K562 (cell line): Measurements from ENCODE around the gene NUAK2. TPM values are rescaled to one million over a fixed set of nuclear protein-coding genes. Genes with fewer than 3 reads are reported as not detected.

ENCODE experiments used
- ATAC-seq: fragments of 200-7000 bp; cut with Tn5 transposase; 3 replicates; pipeline ENCODE4 v1.9.1; 2020; ENCODE audit warnings: moderate library complexity
- BruUV-seq: library from RNA; stranded (reverse); fragments of 400-500 nt; replicated peaks from 2 replicates; lab custom pipeline; 2021; lab: Mats Ljungman, UMichigan
- CTCF ChIA-PET: fragments of 300-600 bp; formaldehyde crosslinking; extraction: SDS; loops from one replicate; lab custom pipeline; 2021; ENCODE audit warnings: low intra/inter-chr PET ratio; lab: Yijun Ruan, JAX
- POLR2A ChIA-PET: fragments of 300-600, 350-650 bp; sonication (Branson Sonifier 250); formaldehyde crosslinking; extraction: SDS; loops from one replicate; lab custom pipeline; 2021; ENCODE audit warnings: antibody characterized with exemption, inconsistent platforms; lab: Yijun Ruan, JAX
- DNase-seq, 4 experiments: peaks; one replicate each; pipeline versions ENCODE4 v3.0.0 to v3.0.0-alpha.2; 2011 to 2018; ENCODE audit warnings: low spot score in 3 of 4, mixed read lengths in 3 of 4; ENCODE audit errors: extremely low read depth in 1 of 4
- FAIRE-seq: peaks from 2 replicates; lab custom pipeline; 2011; peaks lifted over from hg19 to GRCh38; lab: Jason Lieb, UNC
- H2AFZ ChIP-seq: 2 replicates; pipeline ENCODE4 v1.6.0; 2011; ENCODE audit warnings: low read depth, low read length, control low read depth, inconsistent platforms
- H3K27ac ChIP-seq: fragments of 200-600 bp; 3 replicates; pipeline ENCODE4 v1.8.0; 2011; ENCODE audit warnings: low read depth, mild to moderate bottlenecking, control low read depth, inconsistent platforms, low read length, moderate library complexity, mixed read lengths; ENCODE audit errors: extremely low read depth
- H3K27me3 ChIP-seq, 2 experiments: fragments of 300-600 bp in 1 of 2; 2 replicates in 1 of 2; 3 replicates in 1 of 2; pipeline versions ENCODE4 v1.6.0 to v1.8.0; 2011; ENCODE audit warnings: inconsistent platforms in 2 of 2, low read length in 2 of 2, mild to moderate bottlenecking in 1 of 2, mixed read lengths in 1 of 2, moderate library complexity in 1 of 2; ENCODE audit not compliant: control insufficient read depth in 2 of 2, insufficient read depth in 2 of 2
- H3K36me3 ChIP-seq: fragments of 300-600 bp; 3 replicates; pipeline ENCODE4 v1.8.0; 2011; ENCODE audit warnings: mild to moderate bottlenecking, low read length, inconsistent platforms; ENCODE audit not compliant: control insufficient read depth, insufficient read depth
- H3K4me1 ChIP-seq, 2 experiments: fragments of 200-600 bp in 1 of 2; replicated peaks in 1 of 2; 2 replicates in 1 of 2; 3 replicates in 1 of 2; pipeline versions ENCODE4 v1.5.1 to v1.8.0; 2011; ENCODE audit warnings: inconsistent platforms in 2 of 2, low read length in 2 of 2, mild to moderate bottlenecking in 1 of 2, mixed read lengths in 1 of 2, moderate library complexity in 1 of 2; ENCODE audit not compliant: control insufficient read depth in 2 of 2, insufficient read depth in 2 of 2
- H3K4me2 ChIP-seq: 2 replicates; pipeline ENCODE4 v1.6.1; 2011; ENCODE audit warnings: low read length, control low read depth, inconsistent platforms, mixed read lengths; ENCODE audit not compliant: insufficient read depth
- H3K4me3 ChIP-seq: fragments of 200-600 bp; sonication (generic), shearing (Covaris generic); 2 replicates; pipeline ENCODE4 v1.5.1; 2016; ENCODE audit warnings: control low read depth, inconsistent platforms
- H3K79me2 ChIP-seq: fragments of 200-600 bp; 3 replicates; pipeline ENCODE4 v1.8.0; 2011; ENCODE audit warnings: low read length, inconsistent platforms; ENCODE audit not compliant: control insufficient read depth, insufficient read depth
- H3K9ac ChIP-seq, 2 experiments: 2 replicates each; pipeline versions ENCODE4 v1.6.0 to v1.6.1; 2011; ENCODE audit warnings: low read depth in 2 of 2, low read length in 2 of 2, control low read depth in 1 of 2, inconsistent platforms in 1 of 2, mild to moderate bottlenecking in 1 of 2, mixed read lengths in 1 of 2; ENCODE audit not compliant: insufficient read depth in 1 of 2
- H3K9me1 ChIP-seq: one replicate; pipeline ENCODE4 v1.6.0; 2011; ENCODE audit warnings: inconsistent platforms, mild to moderate bottlenecking, low read length, moderate library complexity; ENCODE audit not compliant: control insufficient read depth, insufficient read depth
- H3K9me3 ChIP-seq: replicated peaks from 2 replicates; pipeline ENCODE4 v1.5.1; 2011; ENCODE audit warnings: low read depth, low read length, inconsistent platforms; ENCODE audit not compliant: control insufficient read depth, insufficient read depth
- H4K20me1 ChIP-seq: replicated peaks from 2 replicates; pipeline ENCODE4 v1.6.1; 2011; ENCODE audit warnings: low read length, inconsistent platforms, mixed read lengths; ENCODE audit not compliant: control insufficient read depth, insufficient read depth
- CCNT2 ChIP-seq: IDR thresholded peaks from 2 replicates; pipeline ENCODE4 v1.6.1; 2011; ENCODE audit warnings: borderline replicate concordance, low read depth, mild to moderate bottlenecking, moderate library complexity, mixed read lengths, low read length; ENCODE audit not compliant: insufficient read length; ENCODE audit errors: extremely low read depth
- FOSL1 ChIP-seq: fragments of 200-800 bp; sonication (Bioruptor generic); conservative IDR thresholded peaks from 2 replicates; pipeline ENCODE4 v1.6.1; 2016; ENCODE audit warnings: missing genetic modification characterization, missing compliant biosample characterization
- SAFB2 ChIP-seq: fragments of 200-400 bp; formaldehyde crosslinking; IDR thresholded peaks from 2 replicates; pipeline ENCODE4 v1.6.1; 2018; ENCODE audit warnings: borderline replicate concordance, low read length, low read depth, moderate library complexity; ENCODE audit not compliant: severe bottlenecking
- TCFL5 ChIP-seq: fragments of 250-450 bp; sonication (Bioruptor Pico); conservative IDR thresholded peaks from 2 replicates; pipeline ENCODE4 v1.6.1; 2021; ENCODE audit warnings: mild to moderate bottlenecking, moderate library complexity, matching md5 sums
- WGBS: fragments of 100-300 bp; shearing (Covaris generic); methylation state at CpG from one replicate; pipeline ENCODE4 v1.1.6; 2016; ENCODE audit warnings: low coverage, mixed read lengths; ENCODE audit not compliant: insufficient coverage; ENCODE audit errors: missing lambda C conversion rate; 5-methylcytosine and 5-hydroxymethylcytosine counted together
- in situ Hi-C: fragments of 300-500 bp; cut with MboI; formaldehyde crosslinking; loops from 4 replicates; pipeline ENCODE4 v1.15.0; 2018; ENCODE audit warnings: inconsistent platforms, mixed read lengths
- intact Hi-C: fragments of 100-400 bp; cut with micrococcal nuclease; formaldehyde crosslinking; loops from 2 replicates; pipeline ENCODE4 v1.14.2; 2022
- polyA plus RNA-seq, 8 experiments: library from polyadenylated mRNA; depleted of rRNA in 4 of 8; stranded (reverse) in 5 of 8; unstranded in 3 of 8; fragments of >200 nt; fragmentation: Nextera tagmentation in 2 of 8; fragmentation: Illumina TruSeq in 1 of 8; extraction: Ambion mirVana in 2 of 8; extraction: Trizol in 1 of 8; gene quantifications; 2 replicates each; pipeline versions ENCODE4 v1.2.1 to v1.2.3, GENCODE V29; 2011 to 2014; ENCODE audit warnings: inconsistent platforms in 1 of 8, missing spikeins in 1 of 8
- total RNA-seq, 7 experiments: library from RNA; depleted of rRNA in 6 of 7; stranded (reverse); fragments of >200 nt in 6 of 7; fragmentation: Illumina TruSeq in 2 of 7; extraction: Trizol in 2 of 7; gene quantifications; 2 replicates each; pipeline versions ENCODE4 v1.2.1 to v1.2.3, GENCODE V29; 2011 to 2021; ENCODE audit warnings: low replicate concordance in 1 of 7

Gene NUAK2
- total and polyA plus RNA-seq, 9 of the 15 experiments (the other 6 are each of a cell fraction or from before 2014, with no cell fraction given) = 0.04 to 0.44 (median 0.14) TPM

GRCh38 chr1:205294934-205295333 is 26.6 kb downstream of the NUAK2 start:
- ChIA-PET CTCF (no interaction called here), POLR2A (interaction anchor here (0.6 to 1.4 kb wide), 6 partner anchors 8 to 158 kb away, joined by 3 to 8 read pairs (median 3); no protein-coding TSS in a partner anchor)
- peaks cover 0 to 5% of the 10 kb centered on the region in 2 experiments; a peak in 1 of 5 replicates for H3K27me3 ChIP-seq
- H3K4me2 ChIP-seq = no peak overlapping the region
- no peak overlapping the region for H3K27ac ChIP-seq
- H3K4me3 ChIP-seq = no peak overlapping the region
- no peaks in the 10 kb centered on the region for H3K9me1 ChIP-seq
- H3K9ac ChIP-seq = no peak overlapping the region
- intact Hi-C loops = no loop called here
- no peaks in the 10 kb centered on the region for H3K36me3 ChIP-seq
- TF ChIP-seq TCFL5 (CRISPR knock-in tag) (no peak), FOSL1 (tag) (peak; percentile 71), SAFB2 (no peak), CCNT2 (no peak)
- H3K4me1 ChIP-seq = peaks cover 9% of the 10 kb centered on the region in 2 experiments; a peak in 3 of 5 replicates
- no peak overlapping the region for H2AFZ ChIP-seq
- no peak for FAIRE-seq
- no peak for ATAC-seq
- WGBS = 53% methylated on average over 5 of the region's 5 CpGs
- H3K9me3 ChIP-seq = no peaks in the 10 kb centered on the region
- no peak for DNase-seq
- H4K20me1 ChIP-seq = no peaks in the 10 kb centered on the region
- H3K79me2 ChIP-seq = no peaks in the 10 kb centered on the region
- BruUV-seq = no TSS peak
- in situ Hi-C loops = no loop called here
